Measurements from ENCODE around the gene KSR1. TPM values are rescaled to one million over a fixed set of nuclear protein-coding genes. Genes with fewer than 3 reads are reported as not detected.
A peak's percentile ranks its signal among the peaks of the same experiment; 100 is the strongest.

The KSR1 gene
- total RNA-seq, 1 donor from 2014 or later, result 9.5 TPM

- intact Hi-C loops (cut with DNase I), result loop anchor here (1.0 to 2.0 kb wide), 3 partner anchors 145 to 365 kb away; partner anchors contain the start of gene KSR1
- no peak for ATAC-seq
- no peak for DNase-seq (ENCODE audit: missing footprints)
Measured at GRCh38 chr17:27601975-27602302, 145.7 kb downstream of the KSR1 start.

DNA sequence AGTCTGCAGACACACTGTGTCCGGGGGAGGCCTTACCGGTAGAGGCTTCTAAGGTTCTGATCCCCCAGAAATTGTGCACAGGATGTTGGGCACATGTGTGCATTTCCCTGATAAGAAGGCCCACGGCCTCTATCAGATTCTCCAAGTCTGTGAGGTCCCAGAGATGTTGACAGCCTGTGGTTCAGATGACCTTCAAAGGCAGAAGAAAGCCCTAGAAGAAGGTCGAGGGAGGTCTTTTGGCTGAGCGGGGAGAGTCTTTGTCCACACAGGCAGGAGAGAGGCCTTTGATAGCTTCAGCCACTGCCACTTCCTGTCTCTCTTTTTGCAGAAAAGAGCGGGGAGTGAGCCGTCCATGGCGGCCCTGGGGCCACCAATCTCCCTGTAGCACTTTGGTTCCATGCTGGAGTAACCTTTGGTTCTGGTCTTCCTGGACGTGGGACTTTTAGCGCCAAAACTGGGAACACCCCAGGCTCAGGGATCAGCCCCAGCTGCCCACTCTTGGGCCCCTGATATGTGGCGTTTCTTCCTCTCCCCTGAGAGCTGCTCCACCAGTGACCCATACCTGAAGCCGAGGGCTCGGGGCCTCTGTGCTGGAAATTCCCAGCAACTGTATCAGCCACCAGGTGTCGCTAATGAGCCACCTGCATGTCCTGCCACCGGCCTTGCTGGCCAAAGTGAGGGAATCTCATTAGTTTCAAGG, 146.6 kb downstream of the KSR1 start:
- intact Hi-C loops (cut with DNase I), result no loop called here
- peak; percentile 42 for ATAC-seq
- DNase-seq (ENCODE audit: missing footprints), result peak; percentile 86

DNA sequence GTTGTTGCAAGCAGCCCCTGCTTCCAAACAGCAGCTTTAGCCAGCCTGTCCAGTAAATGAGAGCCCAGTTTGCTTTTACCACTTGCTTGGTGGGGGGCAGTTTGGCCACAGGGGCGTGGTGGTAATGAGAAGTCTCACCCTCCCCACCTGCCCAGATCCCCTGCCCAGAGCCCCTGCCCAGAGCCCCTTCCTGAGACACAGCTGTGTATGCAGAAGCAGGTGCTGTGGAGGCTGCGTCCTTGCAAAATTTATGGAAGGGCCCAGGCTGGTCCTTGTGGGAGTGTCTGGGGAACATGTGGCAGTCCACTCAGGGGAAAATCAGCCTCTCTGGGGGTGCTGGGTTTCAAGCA, 147.1 kb downstream of the KSR1 start:
- ATAC-seq (no peak), DNase-seq (ENCODE audit: missing footprints) (no peak)
- intact Hi-C loops (cut with DNase I), result no loop called here

DNA sequence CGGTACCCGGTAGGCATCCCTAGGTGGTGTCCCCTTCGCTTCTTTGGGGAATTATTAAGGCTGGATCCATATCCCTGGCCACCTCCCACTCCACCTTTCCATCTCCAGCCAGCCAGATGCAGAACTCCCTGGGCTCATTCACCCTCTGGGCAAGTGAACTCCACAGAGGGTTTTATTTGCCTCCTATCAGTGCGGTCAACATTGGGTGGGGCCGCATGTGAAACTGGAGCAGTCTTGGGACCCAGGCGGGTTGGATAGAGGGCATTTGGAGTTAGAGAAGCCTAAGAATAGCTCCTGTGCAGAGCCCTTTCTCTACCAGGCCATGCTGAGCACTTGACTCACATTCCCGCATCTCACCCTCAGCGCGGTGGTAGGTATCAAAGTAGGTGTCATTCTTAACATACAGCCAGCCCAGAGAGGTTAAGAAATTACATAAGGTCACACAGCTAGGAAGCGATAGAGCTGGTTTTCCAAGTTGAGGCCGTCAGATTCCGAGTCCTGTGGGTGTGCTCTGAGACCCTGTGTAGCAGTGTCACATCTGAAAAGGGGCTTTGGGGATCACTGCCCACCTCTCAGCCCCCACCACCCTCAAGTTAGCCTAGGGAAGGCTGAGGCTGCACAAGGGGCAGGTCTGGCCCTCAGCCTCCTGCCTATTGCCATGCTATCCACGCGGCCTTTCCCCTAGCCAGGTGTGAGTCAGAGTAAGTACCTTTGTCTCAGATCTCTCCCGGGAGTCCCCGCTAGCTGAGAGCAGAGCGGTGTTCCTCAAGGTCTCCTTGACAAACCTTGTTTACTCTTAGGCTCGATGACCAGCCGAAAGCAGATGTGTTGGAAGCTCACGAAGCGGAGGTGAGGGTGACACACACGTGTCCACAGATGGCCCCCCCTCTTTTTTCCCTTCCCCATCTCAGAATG, 147.9 kb downstream of the KSR1 start:
- intact Hi-C loops (cut with DNase I), result no loop called here

DNA sequence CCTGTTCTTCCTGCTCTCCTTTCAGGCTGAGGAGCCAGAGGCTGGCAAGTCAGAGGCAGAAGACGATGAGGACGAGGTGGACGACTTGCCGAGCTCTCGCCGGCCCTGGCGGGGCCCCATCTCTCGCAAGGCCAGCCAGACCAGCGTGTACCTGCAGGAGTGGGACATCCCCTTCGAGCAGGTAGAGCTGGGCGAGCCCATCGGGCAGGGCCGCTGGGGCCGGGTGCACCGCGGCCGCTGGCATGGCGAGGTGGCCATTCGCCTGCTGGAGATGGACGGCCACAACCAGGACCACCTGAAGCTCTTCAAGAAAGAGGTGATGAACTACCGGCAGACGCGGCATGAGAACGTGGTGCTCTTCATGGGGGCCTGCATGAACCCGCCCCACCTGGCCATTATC, 149.2 kb downstream of the KSR1 start:
- DNase-seq (ENCODE audit: missing footprints) (no peak), ATAC-seq (no peak)
- intact Hi-C loops (cut with DNase I), result loop anchor here (5.0 kb wide), 1 partner anchor 152 kb away; no protein-coding TSS in a partner anchor

More for the DNA sequence above, 147.9 kb downstream of the KSR1 start:
- ATAC-seq, result no peak
- DNase-seq (ENCODE audit: missing footprints), result peak; percentile 39

DNA sequence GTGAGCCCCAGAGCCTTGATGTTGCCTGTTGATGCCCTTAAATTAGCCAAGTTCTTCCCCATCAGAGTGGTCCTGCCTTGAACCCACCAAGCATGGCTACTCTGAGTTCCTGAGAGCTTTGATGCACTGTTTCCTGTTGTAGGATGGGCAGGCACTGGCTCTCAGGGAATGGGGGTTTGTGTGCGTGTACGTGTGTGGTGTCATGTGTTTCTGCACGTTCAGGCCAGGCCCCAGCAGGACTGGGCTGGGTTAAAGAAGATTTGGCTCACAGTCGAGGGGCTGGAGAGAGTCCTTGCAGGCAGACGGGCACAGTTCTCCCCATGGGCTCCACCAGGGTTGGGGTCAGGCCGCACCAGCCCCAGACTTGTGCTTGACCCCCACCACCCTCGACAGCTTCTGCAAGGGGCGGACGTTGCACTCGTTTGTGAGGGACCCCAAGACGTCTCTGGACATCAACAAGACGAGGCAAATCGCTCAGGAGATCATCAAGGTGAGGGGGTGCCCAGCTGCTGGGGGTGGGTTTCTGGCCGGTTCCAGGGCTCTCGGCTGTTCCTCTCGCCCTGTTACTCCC, 151.4 kb downstream of the KSR1 start:
- DNase-seq (ENCODE audit: missing footprints) (peak; percentile 50), ATAC-seq (no peak)
- intact Hi-C loops (cut with DNase I), result loop anchor here (5.0 kb wide), 1 partner anchor 150 kb away; no protein-coding TSS in a partner anchor

DNA sequence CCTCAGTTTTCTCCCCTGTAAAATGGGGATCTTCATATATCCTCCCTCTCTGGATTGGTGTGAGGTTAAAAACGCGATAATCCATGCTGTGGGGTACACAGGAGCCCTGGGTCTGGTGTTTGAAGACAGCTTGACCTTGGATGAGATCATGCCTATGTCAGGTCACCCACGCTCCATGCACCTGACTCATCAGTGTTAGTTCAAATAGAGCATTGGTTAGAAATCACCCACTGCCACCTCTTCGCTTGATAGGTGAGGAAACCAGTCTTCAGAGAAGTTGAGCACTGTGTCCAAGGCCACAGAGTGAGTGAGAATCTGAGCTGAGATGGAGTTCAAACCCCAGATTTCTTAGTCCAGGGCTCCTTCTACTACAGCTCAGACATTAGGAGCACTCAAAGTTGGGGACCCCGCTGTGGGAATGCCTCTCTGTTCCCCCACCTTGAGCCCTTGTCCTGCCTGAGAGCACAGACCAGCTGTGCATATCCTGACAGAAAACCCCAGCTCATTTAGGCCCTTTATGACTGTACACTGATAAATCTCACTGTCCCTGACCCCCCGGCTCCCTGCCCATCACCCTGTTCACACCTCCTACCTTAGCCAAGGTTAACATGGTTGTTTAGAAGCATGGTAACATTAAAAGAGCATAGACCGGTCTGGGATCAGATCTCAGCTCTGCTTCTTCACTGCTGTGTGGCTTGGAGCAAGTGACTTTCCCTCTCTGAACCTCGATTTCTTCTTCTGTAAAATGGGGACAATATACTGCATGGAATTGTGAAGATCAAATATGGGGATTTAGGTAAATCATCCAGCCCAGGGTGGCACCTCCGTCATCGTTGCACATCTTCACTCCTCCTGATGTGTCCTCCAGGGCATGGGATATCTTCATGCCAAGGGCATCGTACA, 152.3 kb downstream of the KSR1 start:
- DNase-seq (ENCODE audit: missing footprints), result no peak
- intact Hi-C loops (cut with DNase I), result loop anchor here (1.0 to 5.0 kb wide), 2 partner anchors 43 to 149 kb away; no protein-coding TSS in a partner anchor
- ATAC-seq, result no peak

GRCh38 chr17:27609611-27610303, 153.5 kb downstream of the KSR1 start:
- DNase-seq (ENCODE audit: missing footprints), result peak; percentile 71
- intact Hi-C loops (cut with DNase I), result loop anchor here (1.0 to 5.0 kb wide), 2 partner anchors 42 to 148 kb away; no protein-coding TSS in a partner anchor
- ATAC-seq, result peak; percentile 56

GRCh38 chr17:27610304-27610677, 154.0 kb downstream of the KSR1 start:
- ATAC-seq (no peak), DNase-seq (ENCODE audit: missing footprints) (peak; percentile 30)
- intact Hi-C loops (cut with DNase I), result no loop called here

- DNase-seq (ENCODE audit: missing footprints) (no peak), ATAC-seq (no peak)
- intact Hi-C loops (cut with DNase I), result no loop called here
Measured at GRCh38 chr17:27612160-27612770, 156.0 kb downstream of the KSR1 start.

GRCh38 chr17:27613433-27613832, 157.2 kb downstream of the KSR1 start:
- intact Hi-C loops (cut with DNase I), result no loop called here
- ATAC-seq, result no peak
- DNase-seq (ENCODE audit: missing footprints), result no peak

DNA sequence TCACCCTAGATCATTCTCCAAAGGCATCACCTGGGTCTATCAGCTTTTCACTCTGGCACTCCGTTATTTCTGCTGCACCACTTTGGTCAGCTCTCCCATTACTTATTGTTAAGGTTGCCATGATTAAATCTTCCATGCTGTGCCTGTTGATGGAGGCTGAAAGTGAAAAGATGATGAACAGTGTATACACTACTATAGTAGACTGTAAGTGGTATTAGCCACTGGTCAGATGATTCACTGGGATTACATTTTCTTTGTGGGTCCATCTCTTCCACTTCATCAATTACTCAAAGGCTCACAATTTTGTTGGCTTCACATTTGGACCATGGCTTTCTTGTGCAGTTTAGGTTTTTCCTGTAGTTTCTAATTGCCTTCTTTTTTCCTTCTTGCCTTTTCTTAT, 158.9 kb downstream of the KSR1 start:
- no peak for DNase-seq (ENCODE audit: missing footprints)
- intact Hi-C loops (cut with DNase I), result no loop called here
- no peak for ATAC-seq

DNA sequence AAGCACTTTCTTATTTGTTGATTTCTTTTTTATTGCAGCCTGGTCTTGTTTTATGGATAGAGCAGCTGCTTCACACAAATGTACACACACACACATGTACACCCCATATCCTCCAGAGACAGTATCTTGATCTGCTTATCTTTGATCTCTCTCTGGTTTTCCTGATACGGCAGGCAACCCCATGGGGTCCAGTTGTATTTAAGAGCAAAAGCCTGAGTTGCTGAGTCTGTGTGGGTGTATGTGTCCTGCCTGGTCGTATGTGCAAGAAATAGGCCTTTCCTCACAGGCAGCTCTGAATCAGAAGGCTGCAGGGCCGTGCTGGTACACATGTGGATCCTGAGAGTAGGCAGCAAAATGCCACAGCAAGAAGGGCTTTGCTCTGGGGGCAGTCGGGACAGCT, 160.2 kb downstream of the KSR1 start:
- ATAC-seq (no peak), DNase-seq (ENCODE audit: missing footprints) (peak; percentile 58)
- intact Hi-C loops (cut with DNase I), result no loop called here

DNA sequence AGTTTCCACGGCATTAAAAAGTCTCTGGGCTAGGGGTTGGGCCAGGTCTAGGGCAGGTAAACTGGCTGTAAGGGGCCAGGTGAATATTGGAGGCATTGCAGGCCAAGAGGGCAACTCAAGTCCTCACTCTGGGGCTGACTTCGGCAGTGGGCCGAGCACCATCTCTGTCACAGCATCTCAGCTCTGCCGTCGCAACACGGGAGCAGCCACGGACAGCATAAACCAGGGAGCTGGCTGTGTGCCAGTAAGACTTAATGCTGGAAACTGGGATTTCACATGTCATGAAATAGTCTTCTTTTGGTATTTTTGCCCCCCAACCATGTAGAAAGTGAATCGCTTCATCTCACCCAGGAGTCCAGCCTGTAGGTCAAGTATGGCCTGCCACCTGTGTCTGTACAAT, 162.2 kb downstream of the KSR1 start:
- no peak for DNase-seq (ENCODE audit: missing footprints)
- ATAC-seq, result no peak
- intact Hi-C loops (cut with DNase I), result no loop called here

- DNase-seq (ENCODE audit: missing footprints), result no peak
- intact Hi-C loops (cut with DNase I), result no loop called here
- no peak for ATAC-seq
Measured at GRCh38 chr17:27620721-27621120, 164.5 kb downstream of the KSR1 start.

- intact Hi-C loops (cut with DNase I), result no loop called here
- DNase-seq (ENCODE audit: missing footprints) (no peak), ATAC-seq (no peak)
Measured at GRCh38 chr17:27621536-27621935, 165.3 kb downstream of the KSR1 start.

GRCh38 chr17:27621942-27622559, 165.8 kb downstream of the KSR1 start:
- ATAC-seq, result no peak
- intact Hi-C loops (cut with DNase I), result no loop called here
- no peak for DNase-seq (ENCODE audit: missing footprints)
